HepG2 (cell line): Measurements from ENCODE around the gene CLDN7. TPM values are rescaled to one million over a fixed set of nuclear protein-coding genes. Genes with fewer than 3 reads are reported as not detected.

ENCODE experiments used
- FIP1L1 ChIP-seq: fragments of 200-400 bp; formaldehyde crosslinking; IDR thresholded peaks from 2 replicates; pipeline ENCODE4 v1.6.1; 2018; ENCODE audit warnings: low read depth, mild to moderate bottlenecking, low read length, moderate library complexity, borderline replicate concordance; ENCODE audit not compliant: insufficient read depth
- GABPB1 ChIP-seq: IDR thresholded peaks from 2 replicates; pipeline ENCODE4 v1.6.1; 2016; ENCODE audit warnings: mild to moderate bottlenecking, missing genetic modification reagents, moderate library complexity, missing compliant biosample characterization
- HNF4G ChIP-seq, 2 experiments: sonication (generic) in 1 of 2; formaldehyde crosslinking in 1 of 2; IDR thresholded peaks; 2 replicates each; pipeline versions ENCODE4 v1.4.0 to v1.6.1; 2011 to 2020; ENCODE audit warnings: borderline replicate concordance in 2 of 2, low read depth in 2 of 2, mild to moderate bottlenecking in 2 of 2, low read length in 1 of 2, missing genetic modification reagents in 1 of 2, moderate library complexity in 1 of 2
- KDM1A ChIP-seq: IDR thresholded peaks from 2 replicates; pipeline ENCODE4 v1.6.1; 2016; ENCODE audit warnings: missing compliant biosample characterization
- KDM5A ChIP-seq: fragments of 200-600 bp; sonication (generic); IDR thresholded peaks from 2 replicates; pipeline ENCODE4 v1.7.0; 2018; ENCODE audit warnings: antibody characterized with exemption, mild to moderate bottlenecking, low read length, borderline replicate concordance
- PTBP1 ChIP-seq: fragments of 200-400 bp; formaldehyde crosslinking; IDR thresholded peaks from 2 replicates; pipeline ENCODE4 v1.6.1; 2018; ENCODE audit warnings: low read length, low read depth; ENCODE audit not compliant: poor library complexity, severe bottlenecking
- RARG ChIP-seq: sonication (generic); formaldehyde crosslinking; IDR thresholded peaks from 2 replicates; pipeline ENCODE4 v1.4.0; 2020; ENCODE audit warnings: low read depth, mild to moderate bottlenecking, missing genetic modification reagents
- SOX6 ChIP-seq, 2 experiments: fragments of 450-650 bp in 1 of 2; sonication (generic) in 1 of 2; formaldehyde crosslinking in 1 of 2; IDR thresholded peaks; 2 replicates each; pipeline versions ENCODE4 v1.4.0 to v1.6.1; 2017 to 2020; ENCODE audit warnings: antibody characterized with exemption in 1 of 2, mild to moderate bottlenecking in 1 of 2, missing genetic modification reagents in 1 of 2
- YEATS2 ChIP-seq: sonication (generic); formaldehyde crosslinking; IDR thresholded peaks from 2 replicates; pipeline ENCODE4 v1.4.0; 2020; ENCODE audit warnings: missing genetic modification reagents, borderline replicate concordance
- ZBTB7B ChIP-seq: sonication (generic); formaldehyde crosslinking; IDR thresholded peaks from 2 replicates; pipeline ENCODE4 v1.4.0; 2020; ENCODE audit warnings: missing genetic modification reagents
- ZNF124 ChIP-seq: sonication (generic); formaldehyde crosslinking; IDR thresholded peaks from 2 replicates; pipeline ENCODE4 v1.4.0; 2020; ENCODE audit warnings: missing genetic modification reagents
- ZNF17 ChIP-seq: sonication (generic); formaldehyde crosslinking; IDR thresholded peaks from 2 replicates; pipeline ENCODE4 v1.5.0; 2020; ENCODE audit warnings: mild to moderate bottlenecking, missing genetic modification reagents
- ZNF331 ChIP-seq: sonication (generic); formaldehyde crosslinking; IDR thresholded peaks from 2 replicates; pipeline ENCODE4 v1.4.0; 2020; ENCODE audit warnings: missing genetic modification reagents
- ZNF441 ChIP-seq: sonication (generic); formaldehyde crosslinking; IDR thresholded peaks from 2 replicates; pipeline ENCODE4 v1.7.0; 2021; ENCODE audit warnings: missing genetic modification reagents, borderline replicate concordance
- ZNF589 ChIP-seq: sonication (generic); formaldehyde crosslinking; conservative IDR thresholded peaks from 2 replicates; pipeline ENCODE4 v1.8.0; 2022; ENCODE audit warnings: mild to moderate bottlenecking, moderate library complexity, missing genetic modification reagents
- polyA plus RNA-seq, 8 experiments: library from polyadenylated mRNA; depleted of rRNA in 3 of 8; stranded (reverse) in 7 of 8; unstranded in 1 of 8; fragments of >200 nt; fragmentation: Illumina TruSeq in 4 of 8; extraction: Trizol in 4 of 8; gene quantifications; 2 replicates each; pipeline versions ENCODE4 v1.2.1 to v1.2.3, GENCODE V29; 2011 to 2016; ENCODE audit warnings: low read depth in 4 of 8, missing spikeins in 1 of 8, mixed read lengths in 1 of 8; ENCODE audit not compliant: insufficient read depth in 1 of 8
- total RNA-seq, 5 experiments: library from RNA; depleted of rRNA; stranded (reverse); fragments of >200 nt; fragmentation: Illumina TruSeq; extraction: Trizol; gene quantifications; 2 replicates each; pipeline ENCODE4 v1.2.3, GENCODE V29; 2016; ENCODE audit warnings: low read depth in 1 of 5
- TF ChIP-seq, protein P1 (sequence below): sonication (generic); formaldehyde crosslinking; IDR thresholded peaks from 2 replicates; pipeline ENCODE4 v1.5.0; 2020; ENCODE audit warnings: mild to moderate bottlenecking, missing genetic modification reagents
- TF ChIP-seq, protein P2 (sequence below), 2 experiments: sonication (generic) in 1 of 2; formaldehyde crosslinking in 1 of 2; IDR thresholded peaks; 2 replicates each; pipeline versions ENCODE4 v1.6.1 to v1.9.0; 2014 to 2022; ENCODE audit warnings: antibody characterized with exemption in 1 of 2, borderline replicate concordance in 1 of 2, inconsistent platforms in 1 of 2, low read depth in 1 of 2, missing genetic modification reagents in 1 of 2
- TF ChIP-seq, protein P3 (sequence below): sonication (generic); formaldehyde crosslinking; IDR thresholded peaks from 2 replicates; pipeline ENCODE4 v1.5.1; 2020; ENCODE audit warnings: missing genetic modification reagents, mild to moderate bottlenecking, borderline replicate concordance

CLDN7 gene
- total and polyA plus RNA-seq, 2 of the 13 experiments (the other 11 are each of a cell fraction or from before 2014, with no cell fraction given) = not detected

DNA sequence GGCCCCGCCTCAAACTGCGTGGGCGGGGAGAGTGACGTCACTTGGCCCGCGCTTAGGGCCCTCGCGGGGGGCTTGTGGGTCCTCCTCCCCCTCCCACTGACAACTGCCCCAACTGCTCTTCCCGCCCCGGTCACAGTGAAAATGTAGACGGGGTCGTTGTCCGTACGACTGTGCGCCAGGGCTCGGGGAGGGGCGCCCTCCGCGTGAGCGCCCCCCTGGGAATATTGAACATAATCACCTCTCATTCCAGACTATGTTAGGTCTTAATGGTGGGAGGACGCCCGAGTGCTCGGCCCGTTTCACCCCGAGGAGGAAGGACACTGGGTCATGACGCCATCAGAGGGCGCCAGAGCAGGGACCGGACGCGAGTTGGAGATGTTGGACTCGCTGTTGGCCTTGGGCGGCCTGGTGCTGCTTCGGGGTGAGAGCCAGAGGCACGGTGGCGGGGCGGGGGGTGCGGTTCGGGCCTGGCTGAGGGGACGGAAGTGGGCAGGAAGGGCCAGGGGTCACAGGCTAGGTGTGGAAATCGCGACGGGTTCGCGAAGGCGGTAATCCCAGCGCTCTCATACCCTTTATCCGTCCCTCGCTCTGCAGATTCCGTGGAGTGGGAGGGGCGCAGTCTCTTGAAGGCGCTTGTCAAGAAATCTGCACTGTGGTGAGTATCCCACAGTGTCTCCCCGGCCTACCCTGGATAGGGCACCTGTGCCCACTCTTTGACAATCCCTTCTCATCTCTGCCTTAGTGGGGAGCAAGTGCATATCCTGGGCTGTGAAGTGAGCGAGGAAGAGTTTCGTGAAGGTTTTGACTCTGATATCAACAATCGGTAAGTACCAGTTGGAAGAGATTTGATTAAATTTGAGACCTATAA, 9.9 kb downstream of the CLDN7 start, which contains the start of gene ELP5 (continued):
- peak; percentile 65; the same call in 1 of the 2 replicates for TF ChIP-seq ZNF331 (CRISPR knock-in tag)
- TF ChIP-seq ZNF589 (CRISPR knock-in tag) = 0 out of 2 replicates have a peak, but pooled peaks have one; percentile 39
- TF ChIP-seq ZBTB7B (CRISPR knock-in tag) = peak; percentile 85
- TF ChIP-seq KDM1A (CRISPR knock-in tag) = 0 out of 2 replicates have a peak, but pooled peaks have one; percentile 19
- TF ChIP-seq YEATS2 (CRISPR knock-in tag) = peak; percentile 74
- TF ChIP-seq ZNF124 (CRISPR knock-in tag) = no peak
- TF ChIP-seq PTBP1 = peak; percentile 98
- TF ChIP-seq HNF4G (IDR thresholded peaks at IDR 0.05; ENCODE audit: borderline replicate concordance, low read depth, low read length) = peak; percentile 11; the same call in 1 of the 2 replicates
- TF ChIP-seq HNF4G (CRISPR knock-in tag; IDR thresholded peaks at IDR 0.05; ENCODE audit: borderline replicate concordance, low read depth) = no peak
- TF ChIP-seq FIP1L1 = 0 out of 2 replicates have a peak, but pooled peaks have one; percentile 73
- TF ChIP-seq, protein P1, sequence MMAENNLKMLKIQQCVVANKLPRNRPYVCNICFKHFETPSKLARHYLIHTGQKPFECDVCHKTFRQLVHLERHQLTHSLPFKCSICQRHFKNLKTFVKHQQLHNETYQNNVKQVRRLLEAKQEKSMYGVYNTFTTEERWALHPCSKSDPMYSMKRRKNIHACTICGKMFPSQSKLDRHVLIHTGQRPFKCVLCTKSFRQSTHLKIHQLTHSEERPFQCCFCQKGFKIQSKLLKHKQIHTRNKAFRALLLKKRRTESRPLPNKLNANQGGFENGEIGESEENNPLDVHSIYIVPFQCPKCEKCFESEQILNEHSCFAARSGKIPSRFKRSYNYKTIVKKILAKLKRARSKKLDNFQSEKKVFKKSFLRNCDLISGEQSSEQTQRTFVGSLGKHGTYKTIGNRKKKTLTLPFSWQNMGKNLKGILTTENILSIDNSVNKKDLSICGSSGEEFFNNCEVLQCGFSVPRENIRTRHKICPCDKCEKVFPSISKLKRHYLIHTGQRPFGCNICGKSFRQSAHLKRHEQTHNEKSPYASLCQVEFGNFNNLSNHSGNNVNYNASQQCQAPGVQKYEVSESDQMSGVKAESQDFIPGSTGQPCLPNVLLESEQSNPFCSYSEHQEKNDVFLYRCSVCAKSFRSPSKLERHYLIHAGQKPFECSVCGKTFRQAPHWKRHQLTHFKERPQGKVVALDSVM = no peak
- peak; percentile 83 for TF ChIP-seq GABPB1
- no peak for TF ChIP-seq SOX6 (IDR thresholded peaks at IDR 0.05)
- TF ChIP-seq SOX6 (CRISPR knock-in tag; IDR thresholded peaks at IDR 0.05) = peak; percentile 79
- peak; percentile 94 for TF ChIP-seq KDM5A
- TF ChIP-seq ZNF17 = no peak
- TF ChIP-seq, protein P2, sequence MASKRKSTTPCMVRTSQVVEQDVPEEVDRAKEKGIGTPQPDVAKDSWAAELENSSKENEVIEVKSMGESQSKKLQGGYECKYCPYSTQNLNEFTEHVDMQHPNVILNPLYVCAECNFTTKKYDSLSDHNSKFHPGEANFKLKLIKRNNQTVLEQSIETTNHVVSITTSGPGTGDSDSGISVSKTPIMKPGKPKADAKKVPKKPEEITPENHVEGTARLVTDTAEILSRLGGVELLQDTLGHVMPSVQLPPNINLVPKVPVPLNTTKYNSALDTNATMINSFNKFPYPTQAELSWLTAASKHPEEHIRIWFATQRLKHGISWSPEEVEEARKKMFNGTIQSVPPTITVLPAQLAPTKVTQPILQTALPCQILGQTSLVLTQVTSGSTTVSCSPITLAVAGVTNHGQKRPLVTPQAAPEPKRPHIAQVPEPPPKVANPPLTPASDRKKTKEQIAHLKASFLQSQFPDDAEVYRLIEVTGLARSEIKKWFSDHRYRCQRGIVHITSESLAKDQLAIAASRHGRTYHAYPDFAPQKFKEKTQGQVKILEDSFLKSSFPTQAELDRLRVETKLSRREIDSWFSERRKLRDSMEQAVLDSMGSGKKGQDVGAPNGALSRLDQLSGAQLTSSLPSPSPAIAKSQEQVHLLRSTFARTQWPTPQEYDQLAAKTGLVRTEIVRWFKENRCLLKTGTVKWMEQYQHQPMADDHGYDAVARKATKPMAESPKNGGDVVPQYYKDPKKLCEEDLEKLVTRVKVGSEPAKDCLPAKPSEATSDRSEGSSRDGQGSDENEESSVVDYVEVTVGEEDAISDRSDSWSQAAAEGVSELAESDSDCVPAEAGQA (IDR thresholded peaks at IDR 0.05; ENCODE audit: low read depth) = peak; percentile 82
- TF ChIP-seq, protein P2 (CRISPR knock-in tag; IDR thresholded peaks at IDR 0.05; ENCODE audit: borderline replicate concordance) = no peak
- TF ChIP-seq, protein P3, sequence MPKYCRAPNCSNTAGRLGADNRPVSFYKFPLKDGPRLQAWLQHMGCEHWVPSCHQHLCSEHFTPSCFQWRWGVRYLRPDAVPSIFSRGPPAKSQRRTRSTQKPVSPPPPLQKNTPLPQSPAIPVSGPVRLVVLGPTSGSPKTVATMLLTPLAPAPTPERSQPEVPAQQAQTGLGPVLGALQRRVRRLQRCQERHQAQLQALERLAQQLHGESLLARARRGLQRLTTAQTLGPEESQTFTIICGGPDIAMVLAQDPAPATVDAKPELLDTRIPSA (CRISPR knock-in tag) = no peak
- peak; percentile 91; the same call in 1 of the 2 replicates for TF ChIP-seq RARG (CRISPR knock-in tag)
- TF ChIP-seq ZNF441 = no peak; the same call in 1 of the 2 replicates
